HUES6 (cell line): Measurements from ENCODE around the gene KANSL2.

Experiments
- H3K27ac ChIP-seq: 2 replicates; pipeline ENCODE4 v1.7.0; 2013; ENCODE audit warnings: low read depth, mild to moderate bottlenecking, low read length, inconsistent platforms
- H3K27me3 ChIP-seq: 2 replicates; pipeline ENCODE4 v1.6.1; 2013; ENCODE audit warnings: low read length; ENCODE audit not compliant: control insufficient read depth, insufficient read depth
- H3K36me3 ChIP-seq: 2 replicates; pipeline ENCODE4 v1.6.1; 2013; ENCODE audit warnings: low read length; ENCODE audit not compliant: control insufficient read depth, insufficient read depth
- H3K4me1 ChIP-seq: 2 replicates; pipeline ENCODE4 v1.6.1; 2013; ENCODE audit warnings: low read length; ENCODE audit not compliant: control insufficient read depth, insufficient read depth
- H3K4me3 ChIP-seq: 2 replicates; pipeline ENCODE4 v1.5.1; 2013; ENCODE audit warnings: low read depth, low read length
- H3K9ac ChIP-seq: one replicate; pipeline ENCODE4 v1.6.1; 2013; ENCODE audit warnings: mild to moderate bottlenecking, low read length
- H3K9me3 ChIP-seq: 2 replicates; pipeline ENCODE4 v1.6.1; 2013; ENCODE audit warnings: low read depth, low read length; ENCODE audit not compliant: control insufficient read depth, insufficient read depth

Gene KANSL2

GRCh38 chr12:48613321-48613720 is 68.7 kb downstream of the KANSL2 start:
- Histone ChIP-seq H3K9me3 (peaks cover 24% of the 10 kb centered on the region), H3K27ac (no peak overlapping the region), H3K9ac (no peak overlapping the region), H3K36me3 (no peaks in the 10 kb centered on the region), H3K4me3 (no peak overlapping the region), H3K4me1 (no peaks in the 10 kb centered on the region), H3K27me3 (no peaks in the 10 kb centered on the region)
